ENCODE measurements around the gene SCRN2.

DNA sequence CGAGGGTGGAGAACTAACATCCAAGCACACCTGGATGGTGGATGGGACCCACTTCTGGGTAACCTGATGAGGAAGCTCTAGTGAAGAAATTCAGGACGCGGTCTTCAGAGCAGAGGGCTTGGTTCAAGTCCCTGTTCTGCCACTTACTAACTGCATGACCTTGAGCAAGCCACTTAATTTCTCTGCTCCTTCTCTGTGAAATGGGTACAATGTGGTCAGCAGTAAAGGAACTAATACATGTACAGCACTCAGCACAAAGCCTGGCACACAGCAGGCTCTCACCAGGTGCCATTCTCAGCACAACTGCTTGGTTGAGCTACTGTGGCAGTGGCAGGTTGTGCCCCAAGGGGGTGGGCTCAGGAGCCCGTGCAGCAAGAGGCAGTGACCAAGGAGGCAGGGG is 17.6 kb downstream of the SCRN2 start:
- TF ChIP-seq, protein P1, sequence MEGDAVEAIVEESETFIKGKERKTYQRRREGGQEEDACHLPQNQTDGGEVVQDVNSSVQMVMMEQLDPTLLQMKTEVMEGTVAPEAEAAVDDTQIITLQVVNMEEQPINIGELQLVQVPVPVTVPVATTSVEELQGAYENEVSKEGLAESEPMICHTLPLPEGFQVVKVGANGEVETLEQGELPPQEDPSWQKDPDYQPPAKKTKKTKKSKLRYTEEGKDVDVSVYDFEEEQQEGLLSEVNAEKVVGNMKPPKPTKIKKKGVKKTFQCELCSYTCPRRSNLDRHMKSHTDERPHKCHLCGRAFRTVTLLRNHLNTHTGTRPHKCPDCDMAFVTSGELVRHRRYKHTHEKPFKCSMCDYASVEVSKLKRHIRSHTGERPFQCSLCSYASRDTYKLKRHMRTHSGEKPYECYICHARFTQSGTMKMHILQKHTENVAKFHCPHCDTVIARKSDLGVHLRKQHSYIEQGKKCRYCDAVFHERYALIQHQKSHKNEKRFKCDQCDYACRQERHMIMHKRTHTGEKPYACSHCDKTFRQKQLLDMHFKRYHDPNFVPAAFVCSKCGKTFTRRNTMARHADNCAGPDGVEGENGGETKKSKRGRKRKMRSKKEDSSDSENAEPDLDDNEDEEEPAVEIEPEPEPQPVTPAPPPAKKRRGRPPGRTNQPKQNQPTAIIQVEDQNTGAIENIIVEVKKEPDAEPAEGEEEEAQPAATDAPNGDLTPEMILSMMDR (IDR thresholded peaks at IDR 0.05) = no peak
- TF ChIP-seq POLR2A (IDR thresholded peaks at IDR 0.05) = no peak
